IMR-90 (cell line): Measurements from ENCODE around the gene FAM163A. TPM values are rescaled to one million over a fixed set of nuclear protein-coding genes. Genes with fewer than 3 reads are reported as not detected.

Experiments used
- ATAC-seq: fragments of 200-7000 bp; cut with Tn5 transposase; 2 replicates; pipeline ENCODE4 v1.9.1; 2020; ENCODE audit warnings: low read depth, mild to moderate bottlenecking, moderate library complexity
- BruUV-seq: library from RNA; stranded (reverse); fragments of 400-500 nt; replicated peaks from 2 replicates; lab custom pipeline; 2021; lab: Mats Ljungman, UMichigan
- CTCF ChIA-PET: fragments of 300-600 bp; formaldehyde crosslinking; extraction: SDS; loops from one replicate; lab custom pipeline; 2021; ENCODE audit warnings: antibody characterized with exemption; lab: Yijun Ruan, JAX
- POLR2A ChIA-PET: fragments of 300-600 bp; sonication (Branson Sonifier 250); formaldehyde crosslinking; loops from one replicate; lab custom pipeline; 2022; ENCODE audit warnings: antibody characterized with exemption; ENCODE audit not compliant: unreplicated experiment; lab: Charles Lee
- DNase-seq: peaks from one replicate; pipeline ENCODE4 v3.0.0; 2013
- H2AFZ ChIP-seq: replicated peaks from 2 replicates; pipeline ENCODE3; 2013; ENCODE audit warnings: low read length, mild to moderate bottlenecking; ENCODE audit not compliant: poor library complexity
- H2AK5ac ChIP-seq: 2 replicates; pipeline ENCODE4 v1.6.1; 2013; ENCODE audit warnings: low read depth, low read length, inconsistent platforms
- H2AK9ac ChIP-seq: replicated peaks from 2 replicates; pipeline ENCODE3; 2013; ENCODE audit warnings: mild to moderate bottlenecking, low read depth, low read length, moderate library complexity; ENCODE audit not compliant: poor library complexity
- H2BK120ac ChIP-seq: 2 replicates; pipeline ENCODE4 v1.6.1; 2013; ENCODE audit warnings: low read depth, low read length, inconsistent platforms
- H2BK15ac ChIP-seq: 3 replicates; pipeline ENCODE4 v1.6.1; 2013; ENCODE audit warnings: low read depth, low read length, inconsistent platforms
- H2BK20ac ChIP-seq: 2 replicates; pipeline ENCODE4 v1.6.1; 2013; ENCODE audit warnings: low read depth, mild to moderate bottlenecking, inconsistent platforms, low read length, moderate library complexity
- H2BK5ac ChIP-seq: 2 replicates; pipeline ENCODE4 v1.6.1; 2013; ENCODE audit warnings: mild to moderate bottlenecking, low read depth, low read length, inconsistent platforms; ENCODE audit not compliant: poor library complexity, severe bottlenecking
- H3K14ac ChIP-seq: replicated peaks from 2 replicates; pipeline ENCODE4 v1.6.1; 2013; ENCODE audit warnings: low read depth, low read length, inconsistent platforms
- H3K18ac ChIP-seq: 2 replicates; pipeline ENCODE4 v1.6.1; 2013; ENCODE audit warnings: low read depth, low read length, control low read depth
- H3K23ac ChIP-seq: 2 replicates; pipeline ENCODE4 v1.6.1; 2013; ENCODE audit warnings: low read depth, low read length, inconsistent platforms
- H3K27ac ChIP-seq: 2 replicates; pipeline ENCODE4 v1.5.1; 2013; ENCODE audit warnings: mild to moderate bottlenecking, control low read depth, low read length; ENCODE audit not compliant: insufficient read depth
- H3K27me3 ChIP-seq: 2 replicates; pipeline ENCODE4 v1.6.1; 2013; ENCODE audit warnings: low read length; ENCODE audit not compliant: control insufficient read depth, insufficient read depth
- H3K36me3 ChIP-seq: 2 replicates; pipeline ENCODE4 v1.6.1; 2013; ENCODE audit warnings: low read length, mixed read lengths; ENCODE audit not compliant: control insufficient read depth, insufficient read depth
- H3K4ac ChIP-seq: 2 replicates; pipeline ENCODE4 v1.6.1; 2013; ENCODE audit warnings: low read depth, low read length, inconsistent platforms
- H3K4me1 ChIP-seq: 2 replicates; pipeline ENCODE4 v1.6.1; 2013; ENCODE audit warnings: low read length, mixed read lengths; ENCODE audit not compliant: control insufficient read depth, insufficient read depth
- H3K4me2 ChIP-seq: 2 replicates; pipeline ENCODE4 v1.6.1; 2013; ENCODE audit warnings: low read depth, mild to moderate bottlenecking, control low read depth, low read length, moderate library complexity
- H3K4me3 ChIP-seq: 2 replicates; pipeline ENCODE4 v1.5.1; 2013; ENCODE audit warnings: low read depth, mild to moderate bottlenecking, control low read depth, low read length, moderate library complexity; ENCODE audit not compliant: insufficient read depth
- H3K56ac ChIP-seq: 2 replicates; pipeline ENCODE4 v1.6.1; 2013; ENCODE audit warnings: low read length, inconsistent platforms; ENCODE audit not compliant: insufficient read depth; ENCODE audit errors: extremely low read depth
- H3K79me1 ChIP-seq, 2 experiments: 2 replicates each; pipeline ENCODE4 v1.6.1; 2013; ENCODE audit warnings: low read length in 2 of 2, inconsistent platforms in 1 of 2, low read depth in 1 of 2
- H3K9ac ChIP-seq: 2 replicates; pipeline ENCODE4 v1.6.1; 2013; ENCODE audit warnings: low read depth, low read length, control low read depth
- H3K9me1 ChIP-seq: 2 replicates; pipeline ENCODE4 v1.6.1; 2013; ENCODE audit warnings: low read length, inconsistent platforms; ENCODE audit not compliant: insufficient read depth
- H3K9me3 ChIP-seq: 2 replicates; pipeline ENCODE4 v1.6.1; 2013; ENCODE audit warnings: low read length; ENCODE audit not compliant: control insufficient read depth, insufficient read depth
- H4K20me1 ChIP-seq: 2 replicates; pipeline ENCODE4 v1.6.1; 2013; ENCODE audit warnings: low read length, inconsistent platforms; ENCODE audit not compliant: insufficient read depth
- H4K5ac ChIP-seq: 2 replicates; pipeline ENCODE4 v1.6.1; 2013; ENCODE audit warnings: mild to moderate bottlenecking, low read depth, low read length, control low read depth
- H4K8ac ChIP-seq, 2 experiments: 2 replicates each; pipeline ENCODE4 v1.6.1; 2013; ENCODE audit warnings: low read depth in 2 of 2, low read length in 2 of 2, control low read depth in 1 of 2, inconsistent platforms in 1 of 2
- H4K91ac ChIP-seq: 2 replicates; pipeline ENCODE4 v1.6.1; 2013; ENCODE audit warnings: low read depth, low read length, inconsistent platforms; ENCODE audit not compliant: insufficient read depth
- BHLHE40 ChIP-seq: fragments of 150-350 bp; IDR thresholded peaks from 2 replicates; pipeline ENCODE4 v1.6.1; 2016; ENCODE audit warnings: mild to moderate bottlenecking, low read depth, low read length
- CEBPB ChIP-seq: IDR thresholded peaks from 2 replicates; pipeline ENCODE4 v1.6.1; 2012; ENCODE audit warnings: low read depth, low read length, improper control_type of control experiment
- CHD1 ChIP-seq: IDR thresholded peaks from 2 replicates; pipeline ENCODE4 v1.6.1; 2012; ENCODE audit warnings: low read depth, low read length, improper control_type of control experiment
- FOS ChIP-seq: fragments of 150-350 bp; IDR thresholded peaks from 2 replicates; pipeline ENCODE4 v1.6.1; 2016; ENCODE audit warnings: low read depth, low read length
- MAFK ChIP-seq: IDR thresholded peaks from 2 replicates; pipeline ENCODE4 v1.6.1; 2012; ENCODE audit warnings: low read depth, low read length, improper control_type of control experiment
- MAZ ChIP-seq: IDR thresholded peaks from 2 replicates; pipeline ENCODE4 v1.6.1; 2012; ENCODE audit warnings: low read depth, mild to moderate bottlenecking, low read length, improper control_type of control experiment, moderate library complexity, borderline replicate concordance
- MXI1 ChIP-seq: IDR thresholded peaks from 2 replicates; pipeline ENCODE4 v1.6.1; 2012; ENCODE audit warnings: low read depth, mild to moderate bottlenecking, low read length, moderate library complexity, borderline replicate concordance
- NFE2L2 ChIP-seq: fragments of 150-350 bp; IDR thresholded peaks from 2 replicates; pipeline ENCODE4 v1.6.1; 2016; ENCODE audit warnings: low read depth, mild to moderate bottlenecking, low read length
- POLR2A ChIP-seq: IDR thresholded peaks from 2 replicates; pipeline ENCODE4 v1.6.1; 2012; ENCODE audit warnings: mild to moderate bottlenecking, low read depth, low read length
- RAD21 ChIP-seq: IDR thresholded peaks from 2 replicates; pipeline ENCODE4 v1.6.1; 2012; ENCODE audit warnings: low read length, improper control_type of control experiment
- RCOR1 ChIP-seq: IDR thresholded peaks from 2 replicates; pipeline ENCODE4 v1.6.1; 2012; ENCODE audit warnings: mild to moderate bottlenecking, low read length, improper control_type of control experiment; ENCODE audit not compliant: insufficient replicate concordance
- RFX5 ChIP-seq: IDR thresholded peaks from 2 replicates; pipeline ENCODE4 v1.8.0; 2012; ENCODE audit warnings: low read depth, mild to moderate bottlenecking, low read length, moderate library complexity
- SMC3 ChIP-seq: fragments of 150-350 bp; IDR thresholded peaks from 2 replicates; pipeline ENCODE4 v1.6.1; 2016; ENCODE audit warnings: low read depth, mild to moderate bottlenecking, antibody characterized with exemption, low read length, moderate library complexity
- USF2 ChIP-seq: fragments of 150-350 bp; IDR thresholded peaks from 2 replicates; pipeline ENCODE4 v1.6.1; 2017; ENCODE audit warnings: mild to moderate bottlenecking, antibody characterized with exemption, low read length, low read depth
- WGBS, 2 experiments: methylation state at CpG; one replicate each; pipeline versions ENCODE4 v1.1.5 to v1.1.7; 2013; ENCODE audit warnings: missing lambda C conversion rate in 2 of 2; ENCODE audit not compliant: insufficient read length in 1 of 2; ENCODE audit errors: extremely low coverage in 2 of 2; 5-methylcytosine and 5-hydroxymethylcytosine counted together
- dilution Hi-C: fragments of 300-500 bp; cut with HindIII; formaldehyde crosslinking; loops from one replicate; pipeline ENCODE4 v1.14.3; 2018; ENCODE audit warnings: low sequenced_read_pairs; ENCODE audit not compliant: unreplicated experiment
- in situ Hi-C: fragments of 300-500 bp; cut with MboI; formaldehyde crosslinking; loops from 3 replicates; pipeline ENCODE4 v1.14.3; 2019; ENCODE audit warnings: low sequenced_read_pairs, inconsistent platforms, mixed read lengths
- intact Hi-C: fragments of 100-400 bp; cut with micrococcal nuclease; formaldehyde crosslinking; loops from 2 replicates; pipeline ENCODE4 v1.10.0; 2022
- polyA plus RNA-seq, 3 experiments: library from polyadenylated mRNA; depleted of rRNA; stranded (reverse); fragments of >200 nt; gene quantifications; 2 replicates each; pipeline ENCODE4 v1.2.3, GENCODE V29; 2012; ENCODE audit warnings: low replicate concordance in 1 of 3
- total RNA-seq: library from RNA; depleted of rRNA; stranded (reverse); fragments of >200 nt; gene quantifications from 2 replicates; pipeline ENCODE4 v1.2.3, GENCODE V29; 2012
- TF ChIP-seq, protein P1 (sequence below): fragments of 150-350 bp; IDR thresholded peaks from 2 replicates; pipeline ENCODE4 v1.6.1; 2016; ENCODE audit warnings: low read depth, mild to moderate bottlenecking, low read length, moderate library complexity, borderline replicate concordance

Gene FAM163A
- total and polyA plus RNA-seq, 2 of the 4 experiments (the other 2 are of a cell fraction): not detected

DNA sequence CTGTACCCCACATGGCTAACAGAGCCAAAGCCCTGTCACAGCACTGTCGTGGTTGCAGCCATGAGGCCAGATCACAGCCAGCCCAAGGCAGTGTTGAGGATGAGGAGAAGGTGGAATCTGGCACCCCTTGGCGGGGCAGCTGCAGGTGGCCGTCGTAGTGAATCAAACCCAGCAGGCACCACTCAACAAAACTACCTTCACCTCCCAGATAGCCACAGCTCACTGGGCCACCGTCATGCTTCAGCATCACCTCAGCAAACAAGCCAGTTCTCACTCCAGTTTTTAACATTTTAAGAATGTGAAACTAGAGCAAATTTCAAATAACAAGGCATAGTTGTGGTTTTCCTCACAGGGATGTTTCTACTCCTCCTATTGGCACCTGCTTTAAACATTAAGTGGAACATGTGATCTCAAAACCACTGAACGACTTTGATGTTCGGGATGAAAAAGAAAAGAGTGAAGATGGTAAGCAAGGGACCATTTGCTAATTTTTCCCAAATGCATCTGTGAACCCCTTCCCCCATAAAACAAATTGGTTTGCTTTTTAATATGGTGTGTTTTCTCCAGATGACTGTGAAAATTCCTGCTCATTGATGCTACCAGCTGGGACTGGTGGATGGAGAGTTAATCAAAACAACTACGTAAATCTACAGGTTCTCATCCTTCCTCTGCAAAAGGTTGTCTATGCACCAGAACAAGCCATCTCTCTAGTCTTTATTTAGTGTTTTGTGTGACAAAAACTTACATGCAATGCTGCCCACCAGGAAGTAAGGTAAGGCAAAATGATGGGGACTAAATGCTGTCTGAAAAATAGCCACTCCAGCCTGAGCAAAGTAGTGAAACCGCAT is 89.0 kb downstream of the FAM163A start:
- dilution Hi-C loops (no loop called here), in situ Hi-C loops (no loop called here)
- no TSS peak for BruUV-seq
- TF ChIP-seq RFX5 (no peak), MAFK (no peak), RCOR1 (no peak), BHLHE40 (no peak), FOS (no peak), CHD1 (no peak), CEBPB (no peak), MXI1 (no peak), MAZ (no peak), USF2 (no peak), POLR2A (no peak), SMC3 (no peak), NFE2L2 (no peak), RAD21 (no peak)
- TF ChIP-seq, protein P1, sequence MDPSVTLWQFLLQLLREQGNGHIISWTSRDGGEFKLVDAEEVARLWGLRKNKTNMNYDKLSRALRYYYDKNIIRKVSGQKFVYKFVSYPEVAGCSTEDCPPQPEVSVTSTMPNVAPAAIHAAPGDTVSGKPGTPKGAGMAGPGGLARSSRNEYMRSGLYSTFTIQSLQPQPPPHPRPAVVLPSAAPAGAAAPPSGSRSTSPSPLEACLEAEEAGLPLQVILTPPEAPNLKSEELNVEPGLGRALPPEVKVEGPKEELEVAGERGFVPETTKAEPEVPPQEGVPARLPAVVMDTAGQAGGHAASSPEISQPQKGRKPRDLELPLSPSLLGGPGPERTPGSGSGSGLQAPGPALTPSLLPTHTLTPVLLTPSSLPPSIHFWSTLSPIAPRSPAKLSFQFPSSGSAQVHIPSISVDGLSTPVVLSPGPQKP: no peak

More for the DNA sequence above, 89.0 kb downstream of the FAM163A start:
- Histone ChIP-seq H3K79me1 (no peaks in the 10 kb centered on the region), H2BK15ac (no peak overlapping the region), H2AFZ (peak overlapping the region; percentile 57), H2BK5ac (no peak overlapping the region), H3K9ac (no peak overlapping the region), H3K27me3 (peaks cover 16% of the 10 kb centered on the region), H3K56ac (no peak overlapping the region), H2AK9ac (no peak overlapping the region), H3K23ac (no peak overlapping the region), H4K20me1 (no peaks in the 10 kb centered on the region), H2BK120ac (no peak overlapping the region), H3K9me1 (no peaks in the 10 kb centered on the region), H4K5ac (no peak overlapping the region), H4K8ac (no peak overlapping the region), H3K4me3 (no peak overlapping the region), H2AK5ac (no peak overlapping the region), H3K4ac (no peak overlapping the region), H3K18ac (no peak overlapping the region), H3K9me3 (no peaks in the 10 kb centered on the region), H3K4me1 (peaks cover 3% of the 10 kb centered on the region; the same call in 1 of the 2 replicates), H3K27ac (no peak overlapping the region), H3K14ac (no peak overlapping the region), H3K4me2 (no peak overlapping the region), H3K36me3 (peaks cover 4% of the 10 kb centered on the region), H2BK20ac (no peak overlapping the region), H4K91ac (no peak overlapping the region)
- WGBS, 2 experiments: 33% methylated on average over 1 of the region's 9 CpGs; no CpG with 5 or more reads in 1 of the 2 experiments
- ATAC-seq (peak; percentile 61; the same call in 1 of the 2 replicates), DNase-seq (peak; percentile 23)
- ChIA-PET CTCF (no interaction called here), POLR2A (no interaction called here)
- intact Hi-C loops: no loop called here
